Astrocyte (in vitro differentiated cells and primary cell): ENCODE results near the gene QSER1. TPM values are rescaled to one million over a fixed set of nuclear protein-coding genes. Genes with fewer than 3 reads are reported as not detected.

Source experiments
- DNase-seq: peaks from one replicate; pipeline ENCODE4 v3.0.0-alpha.2; 2010; ENCODE audit warnings: low read depth
- FAIRE-seq: peaks from 2 replicates; lab custom pipeline; 2011; peaks lifted over from hg19 to GRCh38; lab: Jason Lieb, UNC
- H2AFZ ChIP-seq: 2 replicates; pipeline ENCODE4 v1.6.0; 2012; ENCODE audit warnings: low read depth, low read length, inconsistent platforms
- H3K27ac ChIP-seq: 2 replicates; pipeline ENCODE4 v1.5.1; 2011; ENCODE audit warnings: low read depth, low read length, inconsistent platforms
- H3K27me3 ChIP-seq: 2 replicates; pipeline ENCODE4 v1.6.0; 2011; ENCODE audit warnings: low read length, inconsistent platforms; ENCODE audit not compliant: insufficient read depth
- H3K36me3 ChIP-seq: 2 replicates; pipeline ENCODE4 v1.5.1; 2011; ENCODE audit warnings: low read length, inconsistent platforms; ENCODE audit not compliant: insufficient read depth
- H3K4me1 ChIP-seq: 2 replicates; pipeline ENCODE4 v1.5.1; 2011; ENCODE audit warnings: low read length, inconsistent platforms; ENCODE audit not compliant: insufficient read depth
- H3K4me2 ChIP-seq: 2 replicates; pipeline ENCODE4 v1.6.0; 2012; ENCODE audit warnings: low read length, inconsistent platforms
- H3K4me3 ChIP-seq: 2 replicates; pipeline ENCODE4 v1.5.1; 2011; ENCODE audit warnings: low read depth, mild to moderate bottlenecking, low read length, inconsistent platforms; ENCODE audit not compliant: insufficient read depth
- H3K79me2 ChIP-seq: 2 replicates; pipeline ENCODE4 v1.6.0; 2012; ENCODE audit warnings: mild to moderate bottlenecking, low read length, inconsistent platforms; ENCODE audit not compliant: insufficient read depth
- H3K9ac ChIP-seq: 2 replicates; pipeline ENCODE4 v1.6.0; 2012; ENCODE audit warnings: mild to moderate bottlenecking, low read length, inconsistent platforms
- H3K9me3 ChIP-seq: 2 replicates; pipeline ENCODE4 v1.5.1; 2012; ENCODE audit warnings: low read depth, mild to moderate bottlenecking, low read length, inconsistent platforms; ENCODE audit not compliant: insufficient read depth
- H4K20me1 ChIP-seq: 2 replicates; pipeline ENCODE4 v1.6.0; 2012; ENCODE audit warnings: low read length, inconsistent platforms; ENCODE audit not compliant: insufficient read depth
- H3K27ac Mint-ChIP-seq: one replicate; pipeline ENCODE4 v1.8.0; 2021; ENCODE audit warnings: mild to moderate bottlenecking, mixed read lengths; ENCODE audit not compliant: unreplicated experiment
- H3K27me3 Mint-ChIP-seq: one replicate; pipeline ENCODE4 v1.8.0; 2021; ENCODE audit warnings: low read depth, mixed read lengths; ENCODE audit not compliant: unreplicated experiment
- H3K36me3 Mint-ChIP-seq: one replicate; pipeline ENCODE4 v1.8.0; 2021; ENCODE audit warnings: low read depth, mixed read lengths; ENCODE audit not compliant: unreplicated experiment
- H3K4me1 Mint-ChIP-seq: one replicate; pipeline ENCODE4 v1.8.0; 2021; ENCODE audit warnings: low read depth, mixed read lengths; ENCODE audit not compliant: unreplicated experiment
- H3K4me3 Mint-ChIP-seq: one replicate; pipeline ENCODE4 v1.8.0; 2021; ENCODE audit warnings: mild to moderate bottlenecking, moderate library complexity, mixed read lengths; ENCODE audit not compliant: unreplicated experiment
- H3K9me3 Mint-ChIP-seq: one replicate; pipeline ENCODE4 v1.8.0; 2021; ENCODE audit warnings: mild to moderate bottlenecking, mixed read lengths; ENCODE audit not compliant: unreplicated experiment
- EZH2 ChIP-seq: IDR thresholded peaks from 2 replicates; pipeline ENCODE4 v1.6.1; 2012; ENCODE audit warnings: mild to moderate bottlenecking, low read length, inconsistent platforms; ENCODE audit not compliant: insufficient read depth
- total RNA-seq: library from RNA; stranded (reverse); gene quantifications from 2 replicates; pipeline ENCODE4 v1.2.1, GENCODE V29; 2021
- TF ChIP-seq, protein P1 (sequence below): IDR thresholded peaks from 2 replicates; pipeline ENCODE4 v1.5.1; 2011; ENCODE audit warnings: low read depth, mild to moderate bottlenecking, inconsistent platforms, low read length, moderate library complexity; ENCODE audit not compliant: insufficient read depth

Gene QSER1
- total RNA-seq, 1 donor from 2014 or later: 35.7 TPM

DNA sequence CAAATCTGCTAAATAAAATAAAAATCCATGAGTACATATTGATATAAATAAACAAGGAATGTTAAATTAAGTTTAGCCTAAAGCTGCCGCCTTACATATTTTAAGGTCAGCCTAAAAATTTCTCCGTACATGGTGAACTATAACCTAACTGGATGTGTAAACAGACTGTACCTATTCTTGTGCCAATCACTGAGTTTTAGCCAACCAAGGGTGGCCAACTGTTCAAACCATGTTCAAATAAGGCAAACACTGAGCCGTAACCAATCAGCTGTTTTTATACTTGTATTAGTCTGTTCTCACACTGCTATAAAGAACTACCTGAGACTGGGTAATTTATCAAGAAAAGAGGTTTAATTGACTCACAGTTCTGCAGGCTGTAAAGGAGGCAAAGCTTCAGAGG is 8.6 kb upstream of the QSER1 start:
- no peaks in the 10 kb centered on the region for H3K27me3 ChIP-seq
- Mint-ChIP-seq H3K4me1 (peaks cover 5% of the 10 kb centered on the region), H3K4me3 (no peak overlapping the region)

DNA sequence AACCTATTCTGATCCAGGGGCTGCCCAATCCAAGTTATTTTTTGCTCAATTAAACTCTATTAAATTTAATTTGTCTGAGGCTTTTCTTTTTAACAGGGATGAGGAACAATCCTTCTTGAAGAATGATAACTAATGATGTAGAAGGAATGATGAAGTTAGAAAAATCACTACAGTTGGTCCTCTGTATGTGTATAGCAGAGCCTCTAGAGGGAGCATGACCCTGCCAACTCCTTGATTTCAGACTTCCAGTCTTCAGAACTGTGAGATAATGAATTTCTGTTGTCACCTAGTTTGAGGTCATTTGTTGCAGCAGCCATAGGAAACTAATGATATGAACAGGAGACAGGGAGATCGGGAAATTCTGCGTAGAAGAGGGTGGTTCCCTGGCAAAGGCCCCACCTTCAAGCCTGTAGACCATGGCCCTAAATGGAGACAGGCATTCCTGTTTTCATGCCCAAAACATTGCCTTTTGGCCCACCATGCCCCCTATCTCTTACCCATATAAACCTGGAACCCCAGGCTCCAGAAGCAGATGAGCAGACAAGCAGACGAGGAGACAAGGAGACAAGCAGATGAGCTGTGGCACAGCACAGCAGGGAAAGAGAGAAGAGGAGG is 7.7 kb upstream of the QSER1 start:
- Histone ChIP-seq H3K79me2 (no peaks in the 10 kb centered on the region), H3K9ac (no peak overlapping the region), H3K4me1 (no peaks in the 10 kb centered on the region), H3K4me2 (no peak overlapping the region), H3K4me3 (no peak overlapping the region), H2AFZ (no peak overlapping the region), H3K36me3 (no peaks in the 10 kb centered on the region), H3K9me3 (no peaks in the 10 kb centered on the region), H4K20me1 (no peaks in the 10 kb centered on the region), H3K27ac (no peak overlapping the region), H3K27me3 (no peaks in the 10 kb centered on the region)
- Mint-ChIP-seq H3K36me3 (no peaks in the 10 kb centered on the region), H3K4me3 (peak overlapping the region; percentile 64), H3K27ac (peak overlapping the region; percentile 7), H3K4me1 (peaks cover 6% of the 10 kb centered on the region), H3K9me3 (no peaks in the 10 kb centered on the region), H3K27me3 (peaks cover 3% of the 10 kb centered on the region)
- FAIRE-seq (no peak), DNase-seq (no peak)
- TF ChIP-seq, protein P1, sequence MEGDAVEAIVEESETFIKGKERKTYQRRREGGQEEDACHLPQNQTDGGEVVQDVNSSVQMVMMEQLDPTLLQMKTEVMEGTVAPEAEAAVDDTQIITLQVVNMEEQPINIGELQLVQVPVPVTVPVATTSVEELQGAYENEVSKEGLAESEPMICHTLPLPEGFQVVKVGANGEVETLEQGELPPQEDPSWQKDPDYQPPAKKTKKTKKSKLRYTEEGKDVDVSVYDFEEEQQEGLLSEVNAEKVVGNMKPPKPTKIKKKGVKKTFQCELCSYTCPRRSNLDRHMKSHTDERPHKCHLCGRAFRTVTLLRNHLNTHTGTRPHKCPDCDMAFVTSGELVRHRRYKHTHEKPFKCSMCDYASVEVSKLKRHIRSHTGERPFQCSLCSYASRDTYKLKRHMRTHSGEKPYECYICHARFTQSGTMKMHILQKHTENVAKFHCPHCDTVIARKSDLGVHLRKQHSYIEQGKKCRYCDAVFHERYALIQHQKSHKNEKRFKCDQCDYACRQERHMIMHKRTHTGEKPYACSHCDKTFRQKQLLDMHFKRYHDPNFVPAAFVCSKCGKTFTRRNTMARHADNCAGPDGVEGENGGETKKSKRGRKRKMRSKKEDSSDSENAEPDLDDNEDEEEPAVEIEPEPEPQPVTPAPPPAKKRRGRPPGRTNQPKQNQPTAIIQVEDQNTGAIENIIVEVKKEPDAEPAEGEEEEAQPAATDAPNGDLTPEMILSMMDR: peak; percentile 49
- TF ChIP-seq EZH2: no peak

More for the DNA sequence above, 8.6 kb upstream of the QSER1 start:
- Histone ChIP-seq H3K9me3 (no peaks in the 10 kb centered on the region), H3K79me2 (no peaks in the 10 kb centered on the region), H3K9ac (no peak overlapping the region), H3K4me1 (no peaks in the 10 kb centered on the region), H3K27ac (no peak overlapping the region), H3K4me2 (no peak overlapping the region), H2AFZ (no peak overlapping the region), H3K4me3 (no peak overlapping the region), H3K36me3 (no peaks in the 10 kb centered on the region), H4K20me1 (no peaks in the 10 kb centered on the region)
- no peak for DNase-seq
- no peaks in the 10 kb centered on the region for H3K36me3 Mint-ChIP-seq
- H3K9me3 Mint-ChIP-seq: no peaks in the 10 kb centered on the region
- no peak overlapping the region for H3K27ac Mint-ChIP-seq
- no peak for FAIRE-seq
- TF ChIP-seq EZH2: no peak
- TF ChIP-seq, protein P1: no peak
- peaks cover 3% of the 10 kb centered on the region for H3K27me3 Mint-ChIP-seq

DNA sequence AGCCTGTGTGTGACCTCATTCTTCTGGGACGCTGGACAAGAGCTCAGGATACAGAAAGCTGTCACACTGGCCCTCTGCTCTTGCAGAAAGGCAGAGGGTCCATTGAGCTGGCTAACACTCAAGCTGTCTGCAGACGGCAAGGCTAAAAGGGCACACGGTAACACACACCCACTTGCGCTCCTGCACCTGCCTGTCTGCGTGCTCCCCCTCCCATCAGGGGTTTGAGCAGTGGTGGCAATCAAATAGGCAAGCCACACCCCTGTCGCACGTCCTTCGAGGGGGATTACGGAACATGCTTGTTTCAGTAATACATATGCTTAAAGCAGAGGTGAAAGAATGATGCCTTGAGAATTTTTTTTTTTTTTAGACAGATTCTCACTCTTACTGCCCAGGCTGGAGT is 7.1 kb upstream of the QSER1 start:
- FAIRE-seq: no peak
- no peaks in the 10 kb centered on the region for H3K27me3 ChIP-seq
- H3K79me2 ChIP-seq: no peaks in the 10 kb centered on the region
- H3K4me1 Mint-ChIP-seq: peaks cover 6% of the 10 kb centered on the region
- TF ChIP-seq EZH2: no peak
- TF ChIP-seq, protein P1: no peak
- H3K4me1 ChIP-seq: no peaks in the 10 kb centered on the region
- H3K9me3 Mint-ChIP-seq: no peaks in the 10 kb centered on the region
- no peak overlapping the region for H3K9ac ChIP-seq
- no peaks in the 10 kb centered on the region for H3K36me3 ChIP-seq
- no peak overlapping the region for H3K27ac Mint-ChIP-seq
- no peak overlapping the region for H2AFZ ChIP-seq
- H3K4me2 ChIP-seq: no peak overlapping the region
- H3K27ac ChIP-seq: no peak overlapping the region
- DNase-seq: no peak
- H4K20me1 ChIP-seq: no peaks in the 10 kb centered on the region
- no peak overlapping the region for H3K4me3 Mint-ChIP-seq
- H3K36me3 Mint-ChIP-seq: no peaks in the 10 kb centered on the region
- H3K27me3 Mint-ChIP-seq: peaks cover 3% of the 10 kb centered on the region
- no peak overlapping the region for H3K4me3 ChIP-seq
- no peaks in the 10 kb centered on the region for H3K9me3 ChIP-seq
